Caco-2 (cell line): ENCODE results near the gene NECTIN2. TPM values are rescaled to one million over a fixed set of nuclear protein-coding genes. Genes with fewer than 3 reads are reported as not detected.
"Not testable (repeated sequence)": the region's sequence is repeated elsewhere in the genome, so short reads cannot be mapped to it uniquely, and the experiment has no call there.

ENCODE experiments used
- BruUV-seq: library from RNA; stranded (reverse); fragments of 400-500 nt; replicated peaks from 2 replicates; lab custom pipeline; 2021; lab: Mats Ljungman, UMichigan
- CTCF ChIA-PET: fragments of 300-600 bp; sonication (Branson Sonifier 250); formaldehyde crosslinking; loops from one replicate; lab custom pipeline; 2022; ENCODE audit warnings: antibody characterized with exemption; lab: Charles Lee
- POLR2A ChIA-PET: fragments of 300-600 bp; sonication (Branson Sonifier 250); formaldehyde crosslinking; loops from one replicate; lab custom pipeline; 2022; ENCODE audit warnings: antibody characterized with exemption; lab: Charles Lee
- DNase-seq, 2 experiments: peaks; one replicate each; pipeline versions ENCODE4 v3.0.0 to v3.0.0-alpha.2; 2020 to 2022
- H3K27me3 ChIP-seq: replicated peaks from 2 replicates; pipeline ENCODE4 v1.6.0; 2011; ENCODE audit warnings: low read length; ENCODE audit not compliant: control insufficient read depth, insufficient read depth
- H3K36me3 ChIP-seq: 2 replicates; pipeline ENCODE4 v1.5.1; 2011; ENCODE audit warnings: low read length; ENCODE audit not compliant: control insufficient read depth, insufficient read depth
- H3K4me1 ChIP-seq: fragments of 250-450 bp; sonication (Bioruptor Pico); 2 replicates; pipeline ENCODE4 v1.5.1; 2020; ENCODE audit warnings: mild to moderate bottlenecking
- H3K4me3 ChIP-seq: 2 replicates; pipeline ENCODE4 v1.5.1; 2011; ENCODE audit warnings: low read depth, mild to moderate bottlenecking, control low read depth, low read length
- H3K9me3 ChIP-seq: fragments of 250-450 bp; sonication (Bioruptor Pico); 2 replicates; pipeline ENCODE4 v1.5.1; 2020; ENCODE audit warnings: mild to moderate bottlenecking, moderate library complexity
- H3K27ac Mint-ChIP-seq: one replicate; pipeline ENCODE4 v1.8.0; 2022; ENCODE audit warnings: mixed read lengths; ENCODE audit not compliant: unreplicated experiment
- H3K27me3 Mint-ChIP-seq: one replicate; pipeline ENCODE4 v1.8.0; 2022; ENCODE audit warnings: mixed read lengths; ENCODE audit not compliant: insufficient read depth, unreplicated experiment
- H3K36me3 Mint-ChIP-seq: one replicate; pipeline ENCODE4 v1.8.0; 2022; ENCODE audit warnings: mild to moderate bottlenecking, mixed read lengths; ENCODE audit not compliant: insufficient read depth, unreplicated experiment
- H3K4me1 Mint-ChIP-seq: one replicate; pipeline ENCODE4 v1.8.0; 2022; ENCODE audit warnings: low read depth, mixed read lengths; ENCODE audit not compliant: unreplicated experiment
- H3K4me3 Mint-ChIP-seq: one replicate; pipeline ENCODE4 v1.8.0; 2022; ENCODE audit warnings: mild to moderate bottlenecking, moderate library complexity, mixed read lengths; ENCODE audit not compliant: unreplicated experiment
- H3K9me3 Mint-ChIP-seq: one replicate; pipeline ENCODE4 v1.8.0; 2022; ENCODE audit warnings: mixed read lengths; ENCODE audit not compliant: unreplicated experiment
- CTCF ChIP-seq, 2 experiments: fragments of 200-600 bp in 1 of 2; IDR thresholded peaks; 1 replicate in 1 of 2; 2 replicates in 1 of 2; pipeline versions ENCODE4 v1.5.1 to v1.8.0; 2011 to 2022; ENCODE audit warnings: antibody characterized with exemption in 1 of 2, control low read depth in 1 of 2, inconsistent platforms in 1 of 2, low read depth in 1 of 2, low read length in 1 of 2, mild to moderate bottlenecking in 1 of 2, moderate library complexity in 1 of 2; ENCODE audit not compliant: insufficient read depth in 1 of 2, severe bottlenecking in 1 of 2, unreplicated experiment in 1 of 2
- intact Hi-C: fragments of 100-400 bp; cut with micrococcal nuclease; formaldehyde crosslinking; loops from one replicate; pipeline ENCODE4 v1.10.0; 2022; ENCODE audit not compliant: unreplicated experiment
- total RNA-seq: library from RNA; stranded (reverse); gene quantifications from 2 replicates; pipeline ENCODE4 v1.2.3, GENCODE V29; 2022

NECTIN2 gene
- total RNA-seq, 1 experiment from 2014 or later: 258 TPM

GRCh38 chr19:44824761-44825160 lies 21.3 kb upstream of the NECTIN2 start:
- H3K27me3 ChIP-seq: no peaks in the 10 kb centered on the region
- H3K27me3 Mint-ChIP-seq: no peaks in the 10 kb centered on the region
- H3K9me3 Mint-ChIP-seq: no peaks in the 10 kb centered on the region
- H3K36me3 ChIP-seq: no peaks in the 10 kb centered on the region
- POLR2A ChIA-PET: no interaction called here
- no peaks in the 10 kb centered on the region for H3K4me1 ChIP-seq
- DNase-seq: no peak
- intact Hi-C loops: no loop called here
- CTCF ChIA-PET: interaction anchor here (0.6 to 0.7 kb wide), 2 partner anchors 16 to 17 kb away, joined by 3 read pairs; no protein-coding TSS in a partner anchor
- no TSS peak for BruUV-seq
- H3K9me3 ChIP-seq: no peaks in the 10 kb centered on the region
- peaks cover 16% of the 10 kb centered on the region for H3K36me3 Mint-ChIP-seq
- no peak overlapping the region for H3K4me3 Mint-ChIP-seq
- no peak overlapping the region for H3K4me3 ChIP-seq
- no peak overlapping the region for H3K27ac Mint-ChIP-seq
- no peak for TF ChIP-seq CTCF (IDR thresholded peaks at IDR 0.05; ENCODE audit: insufficient read depth in 1 of 2, low read depth in 1 of 2, low read length in 1 of 2, severe bottlenecking in 1 of 2, unreplicated experiment in 1 of 2)
- H3K4me1 Mint-ChIP-seq: peaks cover 8% of the 10 kb centered on the region

DNA sequence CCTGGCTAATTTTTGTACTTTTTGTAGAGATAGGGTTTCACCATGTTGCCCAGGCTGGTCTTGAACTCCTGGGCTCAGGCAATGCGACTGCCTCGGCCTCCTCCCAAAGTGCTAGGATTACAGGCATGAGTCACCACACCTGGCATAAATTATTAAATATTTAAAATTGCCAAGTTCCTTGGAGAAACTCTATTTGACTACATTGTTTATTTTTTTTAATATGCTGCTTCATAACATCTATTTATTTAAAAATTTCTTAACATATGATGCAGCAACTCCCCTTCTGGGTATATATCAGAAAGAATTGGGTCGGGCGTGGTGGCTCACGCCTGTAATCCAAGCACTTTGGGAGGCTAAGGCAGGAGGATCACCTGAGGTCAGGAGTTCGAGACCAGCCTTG lies 13.2 kb upstream of the NECTIN2 start:
- POLR2A ChIA-PET, H3K27ac Mint-ChIP-seq, H3K36me3 Mint-ChIP-seq, H3K4me1 ChIP-seq, H3K27me3 ChIP-seq, H3K4me1 Mint-ChIP-seq, H3K4me3 ChIP-seq, H3K36me3 ChIP-seq, H3K27me3 Mint-ChIP-seq, intact Hi-C loops, H3K4me3 Mint-ChIP-seq, BruUV-seq, H3K9me3 Mint-ChIP-seq, DNase-seq, H3K9me3 ChIP-seq: not testable (repeated sequence)
- CTCF ChIA-PET: interaction anchor here (0.6 kb wide), 1 partner anchor 55 kb away, joined by 5 read pairs; no protein-coding TSS in a partner anchor

DNA sequence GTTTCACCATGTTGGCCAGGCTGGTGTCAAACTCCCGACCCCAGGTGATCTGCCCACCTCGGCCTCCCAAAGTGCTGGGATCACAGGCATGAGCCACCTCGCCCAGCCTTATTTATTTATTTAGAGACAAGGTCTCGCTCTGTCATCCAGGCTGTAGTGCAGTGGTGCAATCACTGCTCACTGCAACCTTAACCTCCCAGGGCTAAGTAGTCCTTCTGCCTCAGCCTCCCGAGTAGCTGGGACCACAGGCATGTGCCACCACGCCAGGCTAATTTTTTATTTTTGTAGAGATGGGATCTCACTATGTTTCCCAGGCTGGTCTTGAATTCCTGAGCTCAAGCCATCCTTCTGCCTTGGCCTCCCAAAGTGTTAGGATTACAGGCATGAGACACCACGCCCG lies 11.7 kb upstream of the NECTIN2 start:
- H3K36me3 Mint-ChIP-seq, BruUV-seq, H3K4me1 ChIP-seq, intact Hi-C loops, DNase-seq, H3K27me3 Mint-ChIP-seq, H3K4me3 Mint-ChIP-seq, H3K27ac Mint-ChIP-seq, H3K9me3 Mint-ChIP-seq, H3K36me3 ChIP-seq, CTCF ChIA-PET, H3K9me3 ChIP-seq, H3K4me1 Mint-ChIP-seq, H3K4me3 ChIP-seq, H3K27me3 ChIP-seq: not testable (repeated sequence)
- POLR2A ChIA-PET: interaction anchor here (0.7 kb wide), 1 partner anchor 16 kb away, joined by 4 read pairs; no protein-coding TSS in a partner anchor

GRCh38 chr19:44839276-44839675 lies 6.8 kb upstream of the NECTIN2 start:
- H3K9me3 Mint-ChIP-seq: no peaks in the 10 kb centered on the region
- ChIA-PET POLR2A (no interaction called here), CTCF (no interaction called here)
- no peaks in the 10 kb centered on the region for H3K4me1 Mint-ChIP-seq
- Histone ChIP-seq H3K4me1 (no peaks in the 10 kb centered on the region), H3K9me3 (no peaks in the 10 kb centered on the region), H3K4me3 (no peak overlapping the region), H3K27me3 (no peaks in the 10 kb centered on the region), H3K36me3 (no peaks in the 10 kb centered on the region)
- DNase-seq: no peak
- no peak for TF ChIP-seq CTCF (IDR thresholded peaks at IDR 0.05; ENCODE audit: insufficient read depth in 1 of 2, low read depth in 1 of 2, low read length in 1 of 2, severe bottlenecking in 1 of 2, unreplicated experiment in 1 of 2)
- H3K27me3 Mint-ChIP-seq: no peaks in the 10 kb centered on the region
- no peak overlapping the region for H3K4me3 Mint-ChIP-seq
- BruUV-seq: no TSS peak
- intact Hi-C loops: no loop called here
- no peak overlapping the region for H3K27ac Mint-ChIP-seq
- no peaks in the 10 kb centered on the region for H3K36me3 Mint-ChIP-seq
